ENCODE results near the gene INTS1.

The INTS1 gene

DNA sequence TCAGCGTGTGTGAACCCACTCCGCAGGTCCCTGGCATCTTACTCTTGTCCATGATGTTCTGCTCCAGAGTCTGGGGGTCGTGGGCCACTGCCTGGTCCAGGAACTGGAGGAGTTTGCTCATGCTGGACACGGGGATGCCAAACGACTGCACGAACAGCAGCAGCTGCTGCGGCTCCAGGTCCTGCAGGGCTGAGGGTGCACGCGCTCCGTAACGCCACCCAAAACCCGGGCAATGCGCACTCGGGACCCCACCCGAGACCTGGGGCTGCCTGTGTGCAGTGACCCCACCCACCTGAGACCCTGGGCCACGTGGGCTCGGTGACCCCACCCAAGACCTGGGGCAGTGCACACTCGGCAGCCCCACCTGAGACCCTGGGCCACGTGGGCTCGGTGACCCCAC, 22.9 kb downstream of the INTS1 start:
- no peak for DNase-seq (ENCODE audit: extremely low read depth, low read depth)
- no peak for TF ChIP-seq CTCF (IDR thresholded peaks at IDR 0.05; ENCODE audit: low read depth, low read length)

GRCh38 chr7:1480670-1481069, 23.5 kb downstream of the INTS1 start:
- no peak for TF ChIP-seq CTCF (IDR thresholded peaks at IDR 0.05; ENCODE audit: low read depth, low read length)
- no peak for DNase-seq (ENCODE audit: extremely low read depth, low read depth)

- no peak for TF ChIP-seq CTCF (IDR thresholded peaks at IDR 0.05; ENCODE audit: low read depth, low read length)
- no peak for DNase-seq (ENCODE audit: extremely low read depth, low read depth)
Measured at GRCh38 chr7:1479287-1479686, 24.9 kb downstream of the INTS1 start.

DNA sequence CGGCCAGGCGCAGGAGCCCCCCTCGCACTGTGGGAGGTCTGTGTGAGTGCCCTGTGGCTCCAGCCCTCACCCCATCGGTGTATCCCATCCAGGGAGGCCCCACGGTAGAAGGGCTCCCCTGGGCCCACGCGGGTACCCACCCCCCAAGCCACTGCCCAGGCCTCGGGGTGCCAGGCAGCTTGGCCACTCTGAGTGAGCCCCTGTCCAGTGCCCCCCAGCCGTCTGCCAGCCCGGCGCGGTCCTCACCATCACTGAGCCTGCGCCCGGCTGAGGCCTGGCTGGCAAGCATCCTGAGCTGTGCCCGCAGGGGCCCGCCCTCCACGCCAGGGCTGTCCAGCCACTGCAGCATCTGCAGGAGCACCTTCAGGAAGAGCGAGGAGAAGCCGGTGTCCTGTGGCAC, 25.7 kb downstream of the INTS1 start:
- no peak for DNase-seq (ENCODE audit: extremely low read depth, low read depth)
- no peak for TF ChIP-seq CTCF (IDR thresholded peaks at IDR 0.05; ENCODE audit: low read depth, low read length)

- TF ChIP-seq CTCF (IDR thresholded peaks at IDR 0.05; ENCODE audit: low read depth, low read length): no peak
- DNase-seq (ENCODE audit: extremely low read depth, low read depth): no peak
Measured at GRCh38 chr7:1476859-1477258, 27.3 kb downstream of the INTS1 start.

DNA sequence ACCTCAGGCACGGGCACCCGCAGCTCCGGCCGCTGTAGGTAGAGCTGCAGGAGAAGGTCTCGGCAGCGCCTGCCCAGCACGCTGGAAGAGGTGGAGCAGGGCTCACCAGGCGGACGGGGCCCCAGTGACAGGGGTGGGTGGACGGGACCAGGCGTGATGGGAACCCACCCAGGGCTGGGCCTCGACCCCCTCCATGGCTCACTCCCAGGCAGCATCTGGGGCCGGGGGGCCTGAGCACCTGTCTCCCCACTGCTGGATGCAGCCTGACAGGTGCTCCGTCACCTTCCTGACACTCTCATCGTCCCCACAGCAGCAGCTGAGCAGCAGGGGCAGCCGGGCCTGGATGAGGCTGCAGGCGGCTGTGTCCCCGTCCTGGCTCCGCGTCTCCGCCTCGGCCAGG, 28.2 kb downstream of the INTS1 start:
- no peak for DNase-seq (ENCODE audit: extremely low read depth, low read depth)
- TF ChIP-seq CTCF (IDR thresholded peaks at IDR 0.05; ENCODE audit: low read depth, low read length): no peak

- no peak for TF ChIP-seq CTCF (IDR thresholded peaks at IDR 0.05; ENCODE audit: low read depth, low read length)
- DNase-seq (ENCODE audit: extremely low read depth, low read depth): no peak
Measured at GRCh38 chr7:1475393-1475792, 28.8 kb downstream of the INTS1 start.

Data from AG09319 (cell line).